Stomach (tissue), 4 donors: ENCODE measurements around the gene XPO4.

ENCODE experiments used
- CTCF ChIP-seq, 7 experiments: fragments of 450-650 bp in 4 of 7; fragments of 200-600 bp in 3 of 7; sonication (generic) in 3 of 7; IDR thresholded peaks; one replicate each; pipeline ENCODE4 v1.5.1; 2016 to 2019; ENCODE audit warnings: antibody characterized with exemption in 7 of 7, control low read depth in 2 of 7, mild to moderate bottlenecking in 1 of 7
- POLR2A ChIP-seq, 4 donors: fragments of 450-650 bp; IDR thresholded peaks; one replicate each; pipeline ENCODE4 v1.6.1; 2016; ENCODE audit warnings: antibody characterized with exemption in 4 of 4, control low read depth in 2 of 4, mild to moderate bottlenecking in 1 of 4, moderate library complexity in 1 of 4
- POLR2AphosphoS5 ChIP-seq, 3 donors: sonication (generic); formaldehyde crosslinking; IDR thresholded peaks; one replicate each; pipeline ENCODE4 v1.6.1; 2016; ENCODE audit warnings: antibody characterized with exemption in 3 of 3

GRCh38 chr13:20921572-20921971 lies 19.0 kb upstream of the XPO4 start:
- TF ChIP-seq CTCF (IDR thresholded peaks at IDR 0.05), result no peak
- no peak for TF ChIP-seq POLR2A (IDR thresholded peaks at IDR 0.05)
- TF ChIP-seq POLR2AphosphoS5 (IDR thresholded peaks at IDR 0.05), result no peak
